ENCODE measurements around the gene BTN3A1.

- no peak for TF ChIP-seq POLR2A (IDR thresholded peaks at IDR 0.05; ENCODE audit: low read depth)
- TF ChIP-seq CTCF (IDR thresholded peaks at IDR 0.05): no peak
Observed at GRCh38 chr6:26414281-26414680, 12.2 kb downstream of the BTN3A1 start.

Measured in esophagus muscularis mucosa (tissue), 3 donors.